Heart left ventricle (tissue), 16 donors: Measurements from ENCODE around the gene THOC7. TPM values are rescaled to one million over a fixed set of nuclear protein-coding genes. Genes with fewer than 3 reads are reported as not detected.

Experiments
- ATAC-seq, 4 donors: fragments of 200-7000 bp; cut with Tn5 transposase; one replicate each; pipeline ENCODE4 v1.9.1; 2020 to 2022; ENCODE audit warnings: moderate library complexity in 4 of 4, mild to moderate bottlenecking in 3 of 4, moderate number of reproducible peaks in 1 of 4
- DNase-seq, 5 donors: peaks; one replicate each; pipeline ENCODE4 v3.0.0-alpha.2; 2020
- H3K27ac ChIP-seq, 12 donors: fragments of 200-600 bp; sonication (generic) in 4 of 12; one replicate each; pipeline versions ENCODE4 v1.5.0 to v1.8.0; 2016 to 2022; ENCODE audit warnings: mild to moderate bottlenecking in 2 of 12
- H3K27me3 ChIP-seq, 9 donors: fragments of 200-600 bp; sonication (generic) in 2 of 9; one replicate each; pipeline versions ENCODE4 v1.5.1 to v1.8.0; 2016 to 2022; ENCODE audit warnings: mild to moderate bottlenecking in 3 of 9
- H3K36me3 ChIP-seq, 9 donors: fragments of 200-600 bp; sonication (generic) in 2 of 9; one replicate each; pipeline versions ENCODE4 v1.5.0 to v1.8.0; 2018 to 2022; ENCODE audit warnings: mild to moderate bottlenecking in 2 of 9
- H3K4me1 ChIP-seq, 12 donors: fragments of 200-600 bp; sonication (generic) in 4 of 12; one replicate each; pipeline versions ENCODE4 v1.5.0 to v1.8.0; 2016 to 2022; ENCODE audit warnings: mild to moderate bottlenecking in 3 of 12
- H3K4me3 ChIP-seq, 12 donors: fragments of 200-600 bp; sonication (generic) in 4 of 12; one replicate each; pipeline versions ENCODE4 v1.5.0 to v1.8.0; 2017 to 2022; ENCODE audit warnings: mild to moderate bottlenecking in 9 of 12, moderate library complexity in 4 of 12
- H3K9me3 ChIP-seq, 12 donors: fragments of 200-600 bp; sonication (generic) in 4 of 12; one replicate each; pipeline versions ENCODE4 v1.5.0 to v1.8.0; 2016 to 2022; ENCODE audit warnings: mild to moderate bottlenecking in 1 of 12
- CTCF ChIP-seq, 12 donors: fragments of 200-600 bp; sonication (generic) in 4 of 12; IDR thresholded peaks; one replicate each; pipeline versions ENCODE4 v1.5.0 to v1.8.0; 2018 to 2022; ENCODE audit warnings: antibody characterized with exemption in 12 of 12, mild to moderate bottlenecking in 5 of 12
- POLR2A ChIP-seq, 2 donors: fragments of 450-650 bp; IDR thresholded peaks; one replicate each; pipeline ENCODE4 v1.6.1; 2017; ENCODE audit warnings: antibody characterized with exemption in 2 of 2, mild to moderate bottlenecking in 2 of 2, moderate library complexity in 2 of 2
- WGBS, 4 donors: extraction: QIAGEN DNeasy Blood & Tissue Kit in 2 of 4; methylation state at CpG; one replicate each; pipeline versions ENCODE4 v1.1.5 to v1.1.7; 2013 to 2018; 5-methylcytosine and 5-hydroxymethylcytosine counted together
- intact Hi-C, 10 donors: fragments of 100-400 bp; cut with DNase I; formaldehyde crosslinking; loops; one replicate each; pipeline versions ENCODE4 v1.11.1 to v1.14.2; 2022
- polyA plus RNA-seq, 2 donors: library from polyadenylated mRNA; stranded (reverse); fragments of 200-250 nt; gene quantifications; one replicate each; pipeline ENCODE4 v1.2.3, GENCODE V29; 2013
- total RNA-seq, 9 donors: library from RNA; depleted of rRNA in 2 of 9; stranded (reverse); fragments of >200 nt in 2 of 9; fragmentation: NEBNext Ultra II Directional in 3 of 9; extraction: Animal tissue kit (Norgen Biotek cat#: 25700) in 3 of 9; gene quantifications; one replicate each; pipeline versions ENCODE4 v1.1.0 to v1.2.4, GENCODE V29; 2016 to 2023
- donor health status: ischemic (EF 13 %, LVEDD 7.1; RV severe dilation, severe dysfunction).
- donor health status: healthy with polysubstance abuse.
- donor health status: DM: no; HTN: yes; CAD: no.
- donor health status: DM: no; HTN: no; CAD: no.
- donor health status: ischemic (EF 25% LVEDD 6.9; RV normal size, moderate dysfunction).
- donor health status: ischemic (EF 25% LVEDD 5.7; RV mildly dilated, moderate dysfunction).
- donor health status: healthy.
- donor health status: DM: yes; HTN: yes; CAD: no.
- donor health status: ischemic (EF 35%, LVEDD 5.7; RV mildly dilated, moderate dysfunction).
- donor health status: nonischemic (EF 11% LVEDD 7.7; RV severe dilation, severe dysfunction).
- donor health status: DM: yes; HTN: yes; CAD: no.
- donor health status: PGD.
- donor health status: ischemic (EF 29% LVEDD 5.4; RV normal size, mild dysfunction).
- donor health status: nonischemic (EF 23%, LVEDD 6.1; RV moderate dilation, normal function).

The THOC7 gene
- total and polyA plus RNA-seq, 11 donors: 63.6 to 171 (median 77.4) TPM

- 67 to 83% (median 76%) methylated on average over 3 of the region's 3 CpGs for WGBS, 4 donors
- H3K36me3 ChIP-seq: no peaks in the 10 kb centered on the region
- H3K27ac ChIP-seq: peak overlapping the region in 1 of 12 donors; percentile 14
- TF ChIP-seq POLR2A (IDR thresholded peaks at IDR 0.05): no peak
- no peak for TF ChIP-seq CTCF (IDR thresholded peaks at IDR 0.05)
- H3K27me3 ChIP-seq: no peaks in the 10 kb centered on the region
- ATAC-seq: peak in 1 of 4 donors; percentile 28
- DNase-seq: no peak
- no peaks in the 10 kb centered on the region for H3K9me3 ChIP-seq
- H3K4me1 ChIP-seq: peaks cover 0 to 39% (median 18%) of the 10 kb centered on the region in 12 donors
- intact Hi-C loops: no loop called here
- H3K4me3 ChIP-seq: no peak overlapping the region
Observed at GRCh38 chr3:63877737-63878393, 14.3 kb upstream of the THOC7 start.

DNA sequence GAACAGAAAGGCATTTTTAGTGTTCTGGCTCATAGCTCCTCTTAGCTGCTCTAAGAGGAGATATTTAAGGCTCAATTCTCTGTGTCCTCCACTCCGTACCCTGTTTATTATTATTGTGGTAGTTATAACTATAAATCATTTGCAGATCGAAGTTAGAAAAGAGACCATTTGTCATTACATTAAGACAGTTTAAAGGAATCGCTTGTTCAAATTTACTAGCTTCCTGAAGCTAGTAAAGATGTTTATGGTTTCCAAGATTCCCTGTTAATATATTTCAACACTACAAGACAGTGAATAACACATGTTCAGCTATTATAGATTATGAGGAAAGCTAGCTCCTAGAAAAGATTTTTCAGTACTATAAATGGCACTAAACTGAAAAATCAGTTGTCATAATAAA lies 12.7 kb upstream of the THOC7 start:
- Histone ChIP-seq H3K9me3 (no peaks in the 10 kb centered on the region), H3K4me1 (peaks cover 0 to 46% (median 21%) of the 10 kb centered on the region in 12 donors), H3K4me3 (no peak overlapping the region), H3K27me3 (no peaks in the 10 kb centered on the region), H3K36me3 (no peaks in the 10 kb centered on the region), H3K27ac (no peak overlapping the region)
- intact Hi-C loops: no loop called here
- no peak for TF ChIP-seq CTCF (IDR thresholded peaks at IDR 0.05)
- TF ChIP-seq POLR2A (IDR thresholded peaks at IDR 0.05): no peak
- ATAC-seq (no peak), DNase-seq (no peak)
- WGBS, 4 donors: 65 to 78% (median 70%) methylated on average over 3 of the region's 3 CpGs

GRCh38 chr3:63875510-63875909 lies 11.9 kb upstream of the THOC7 start:
- WGBS, 4 donors: 69 to 86% (median 80%) methylated on average over 2 of the region's 2 CpGs
- Histone ChIP-seq H3K27ac (no peak overlapping the region), H3K36me3 (no peaks in the 10 kb centered on the region), H3K9me3 (no peaks in the 10 kb centered on the region), H3K4me1 (peaks cover 0 to 46% (median 23%) of the 10 kb centered on the region in 12 donors), H3K4me3 (no peak overlapping the region), H3K27me3 (no peaks in the 10 kb centered on the region)
- DNase-seq (no peak), ATAC-seq (no peak)
- TF ChIP-seq CTCF (IDR thresholded peaks at IDR 0.05) (no peak), POLR2A (IDR thresholded peaks at IDR 0.05) (no peak)
- intact Hi-C loops: no loop called here

GRCh38 chr3:63874769-63875168 lies 11.2 kb upstream of the THOC7 start:
- H3K4me3 ChIP-seq: no peak overlapping the region
- H3K27ac ChIP-seq: no peak overlapping the region
- intact Hi-C loops: no loop called here
- ATAC-seq: no peak
- WGBS, 4 donors: 90 to 94% (median 91%) methylated on average over 3 of the region's 3 CpGs
- no peaks in the 10 kb centered on the region for H3K36me3 ChIP-seq
- TF ChIP-seq CTCF (IDR thresholded peaks at IDR 0.05) (no peak), POLR2A (IDR thresholded peaks at IDR 0.05) (no peak)
- H3K27me3 ChIP-seq: no peaks in the 10 kb centered on the region
- no peaks in the 10 kb centered on the region for H3K9me3 ChIP-seq
- no peak for DNase-seq
- H3K4me1 ChIP-seq: peaks cover 0 to 46% (median 24%) of the 10 kb centered on the region in 12 donors
